DND-41 (cell line): ENCODE measurements around the gene FOXJ3.

Source experiments
- ATAC-seq: fragments of 200-7000 bp; cut with Tn5 transposase; 3 replicates; pipeline ENCODE4 v1.9.1; 2021; ENCODE audit warnings: low read depth; ENCODE audit not compliant: insufficient read depth
- DNase-seq: peaks from one replicate; pipeline ENCODE4 v3.0.0-alpha.2; 2020
- H2AFZ ChIP-seq: 2 replicates; pipeline ENCODE4 v1.6.0; 2012; ENCODE audit warnings: low read depth, low read length
- H3K27ac ChIP-seq: 2 replicates; pipeline ENCODE4 v1.5.1; 2012; ENCODE audit warnings: low read length, inconsistent platforms
- H3K27me3 ChIP-seq: fragments of 200-600 bp; sonication (generic); 2 replicates; pipeline ENCODE4 v1.6.0; 2012; ENCODE audit warnings: low read length, mild to moderate bottlenecking, inconsistent platforms; ENCODE audit not compliant: insufficient read depth, poor library complexity
- H3K36me3 ChIP-seq: 2 replicates; pipeline ENCODE4 v1.5.1; 2012; ENCODE audit warnings: low read length, inconsistent platforms; ENCODE audit not compliant: insufficient read depth
- H3K4me1 ChIP-seq: 2 replicates; pipeline ENCODE4 v1.5.1; 2012; ENCODE audit warnings: mild to moderate bottlenecking, low read length; ENCODE audit not compliant: insufficient read depth
- H3K4me2 ChIP-seq: 2 replicates; pipeline ENCODE4 v1.6.0; 2012; ENCODE audit warnings: mild to moderate bottlenecking, moderate library complexity, low read length, inconsistent platforms; ENCODE audit not compliant: insufficient read depth
- H3K4me3 ChIP-seq, 2 experiments: fragments of 200-600 bp in 1 of 2; shearing (Covaris generic) in 1 of 2; 2 replicates each; pipeline ENCODE4 v1.5.1; 2012 to 2016; ENCODE audit warnings: inconsistent platforms in 2 of 2, low read length in 2 of 2, mild to moderate bottlenecking in 2 of 2, low read depth in 1 of 2, moderate library complexity in 1 of 2
- H3K79me2 ChIP-seq: 2 replicates; pipeline ENCODE4 v1.6.0; 2012; ENCODE audit warnings: low read length, inconsistent platforms; ENCODE audit not compliant: insufficient read depth
- H3K9ac ChIP-seq: 2 replicates; pipeline ENCODE4 v1.6.0; 2012; ENCODE audit warnings: low read depth, mild to moderate bottlenecking, inconsistent platforms, low read length, moderate library complexity
- H3K9me3 ChIP-seq: 2 replicates; pipeline ENCODE4 v1.5.1; 2012; ENCODE audit warnings: low read length, moderate library complexity, mild to moderate bottlenecking, inconsistent platforms; ENCODE audit not compliant: insufficient read depth, severe bottlenecking
- H4K20me1 ChIP-seq: 2 replicates; pipeline ENCODE4 v1.6.0; 2012; ENCODE audit warnings: low read length; ENCODE audit not compliant: insufficient read depth
- CTCF ChIP-seq: IDR thresholded peaks from 2 replicates; pipeline ENCODE4 v1.5.1; 2012; ENCODE audit warnings: borderline replicate concordance, low read length, moderate library complexity, mild to moderate bottlenecking; ENCODE audit not compliant: poor library complexity, severe bottlenecking; ENCODE audit errors: extremely low read depth
- EZH2 ChIP-seq: IDR thresholded peaks from 3 replicates; pipeline ENCODE4 v1.6.1; 2012; ENCODE audit warnings: borderline replicate concordance, low read depth, mild to moderate bottlenecking, moderate library complexity, low read length, inconsistent platforms; ENCODE audit not compliant: severe bottlenecking

FOXJ3 gene

GRCh38 chr1:42350086-42350485, 15.1 kb upstream of the FOXJ3 start:
- Histone ChIP-seq H3K4me3 (no peak overlapping the region), H3K9me3 (no peaks in the 10 kb centered on the region), H4K20me1 (no peaks in the 10 kb centered on the region), H3K4me2 (no peak overlapping the region), H3K4me1 (no peaks in the 10 kb centered on the region), H3K27ac (no peak overlapping the region), H3K27me3 (peaks cover 16% of the 10 kb centered on the region), H3K79me2 (no peaks in the 10 kb centered on the region), H2AFZ (no peak overlapping the region), H3K9ac (no peak overlapping the region), H3K36me3 (no peaks in the 10 kb centered on the region)
- DNase-seq = no peak
- TF ChIP-seq CTCF = no peak
- no peak for TF ChIP-seq EZH2
- ATAC-seq = no peak

GRCh38 chr1:42348498-42348897, 13.5 kb upstream of the FOXJ3 start:
- no peak overlapping the region for H3K4me2 ChIP-seq
- H4K20me1 ChIP-seq = no peaks in the 10 kb centered on the region
- ATAC-seq = no peak
- H3K4me1 ChIP-seq = no peaks in the 10 kb centered on the region
- peaks cover 16% of the 10 kb centered on the region for H3K27me3 ChIP-seq
- H3K79me2 ChIP-seq = no peaks in the 10 kb centered on the region
- no peak for DNase-seq
- H3K36me3 ChIP-seq = no peaks in the 10 kb centered on the region
- H2AFZ ChIP-seq = no peak overlapping the region
- H3K9me3 ChIP-seq = no peaks in the 10 kb centered on the region
- H3K9ac ChIP-seq = no peak overlapping the region
- H3K27ac ChIP-seq = no peak overlapping the region
- no peak overlapping the region for H3K4me3 ChIP-seq
- TF ChIP-seq CTCF = no peak
- TF ChIP-seq EZH2 = no peak

- no peak overlapping the region for H3K4me2 ChIP-seq
- DNase-seq (no peak), ATAC-seq (no peak)
- TF ChIP-seq CTCF (no peak), EZH2 (no peak)
- H2AFZ ChIP-seq = no peak overlapping the region
- H3K9me3 ChIP-seq = no peaks in the 10 kb centered on the region
- H3K4me1 ChIP-seq = no peaks in the 10 kb centered on the region
- no peaks in the 10 kb centered on the region for H3K79me2 ChIP-seq
- H4K20me1 ChIP-seq = no peaks in the 10 kb centered on the region
- H3K36me3 ChIP-seq = no peaks in the 10 kb centered on the region
- H3K9ac ChIP-seq = no peak overlapping the region
- no peak overlapping the region for H3K4me3 ChIP-seq
- peaks cover 2% of the 10 kb centered on the region for H3K27me3 ChIP-seq
- no peak overlapping the region for H3K27ac ChIP-seq
Measured at GRCh38 chr1:42343049-42343448, 8.0 kb upstream of the FOXJ3 start.

DNA sequence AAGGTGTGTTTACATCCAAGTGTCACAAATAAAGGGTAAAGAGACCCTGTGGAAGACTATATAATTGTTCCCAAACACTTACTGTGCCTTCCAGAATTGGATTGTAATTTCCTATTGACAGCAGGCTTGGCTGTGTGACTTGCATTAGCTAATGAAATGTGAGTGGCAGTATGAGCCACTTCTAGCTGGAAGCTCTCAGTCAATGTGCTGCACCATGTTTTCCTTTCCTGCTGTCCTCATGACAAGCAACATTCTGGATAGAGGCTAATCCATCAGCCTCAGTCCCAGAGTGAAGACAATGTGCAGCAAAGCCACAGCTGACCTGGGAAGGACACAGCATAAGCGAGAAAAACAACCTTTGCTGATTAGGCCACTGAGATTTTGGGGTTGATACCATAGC, 5.9 kb upstream of the FOXJ3 start:
- ATAC-seq (no peak), DNase-seq (no peak)

More for the DNA sequence above, 5.9 kb upstream of the FOXJ3 start:
- no peak overlapping the region for H2AFZ ChIP-seq
- no peaks in the 10 kb centered on the region for H3K36me3 ChIP-seq
- peaks cover 2% of the 10 kb centered on the region for H3K27me3 ChIP-seq
- peaks cover 6% of the 10 kb centered on the region for H3K4me1 ChIP-seq
- H3K4me3 ChIP-seq = no peak overlapping the region
- no peak for TF ChIP-seq EZH2
- TF ChIP-seq CTCF = no peak
- no peak overlapping the region for H3K4me2 ChIP-seq
- no peak overlapping the region for H3K27ac ChIP-seq
- H4K20me1 ChIP-seq = no peaks in the 10 kb centered on the region
- peaks cover 3% of the 10 kb centered on the region for H3K79me2 ChIP-seq
- H3K9ac ChIP-seq = no peak overlapping the region
- no peaks in the 10 kb centered on the region for H3K9me3 ChIP-seq
